T47D (cell line): ENCODE results near the gene CRYGS.
"Not testable (repeated sequence)": the region's sequence is repeated elsewhere in the genome, so short reads cannot be mapped to it uniquely, and the experiment has no call there.

ENCODE experiments used
- DNase-seq, 2 experiments: peaks; one replicate each; pipeline versions ENCODE4 v3.0.0 to v3.0.0-alpha.2; 2011 to 2012; ENCODE audit warnings: low read depth in 1 of 2, low spot score in 1 of 2
- JUND ChIP-seq: IDR thresholded peaks from 2 replicates; pipeline ENCODE4 v1.6.1; 2012; ENCODE audit warnings: low read depth
- in situ Hi-C: cut with HindIII; loops from 2 replicates; pipeline ENCODE4 v1.10.0; 2016; ENCODE audit warnings: low sequenced_read_pairs, low pct_unique_long_range_greater_than_20kb

CRYGS gene

DNA sequence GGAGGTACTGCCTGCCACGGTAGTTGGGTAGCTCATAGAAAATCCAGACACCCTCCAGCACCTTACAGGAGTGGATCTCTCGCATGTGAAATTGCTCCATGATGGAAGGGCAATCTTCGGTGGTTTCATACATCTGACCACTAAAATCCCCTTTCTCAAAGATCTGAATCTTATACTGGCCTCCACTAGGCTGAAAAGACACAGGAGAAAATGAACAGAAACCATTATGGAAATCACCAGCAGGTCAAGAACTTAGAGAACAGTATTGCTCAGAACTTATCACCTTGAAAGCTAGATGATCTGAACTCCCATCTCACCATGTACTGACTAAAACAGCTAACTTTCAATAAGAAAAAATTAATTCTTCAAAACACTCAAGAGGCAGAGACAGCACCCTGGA lies 5.4 kb downstream of the CRYGS start:
- in situ Hi-C loops = no loop called here
- DNase-seq = no peak
- TF ChIP-seq JUND = no peak

- in situ Hi-C loops = no loop called here
- no peak for DNase-seq
- TF ChIP-seq JUND = no peak
Measured at GRCh38 chr3:186536883-186537844, 7.0 kb downstream of the CRYGS start.

GRCh38 chr3:186534113-186534669 lies 10.0 kb downstream of the CRYGS start:
- in situ Hi-C loops = no loop called here
- no peak for TF ChIP-seq JUND
- no peak for DNase-seq

DNA sequence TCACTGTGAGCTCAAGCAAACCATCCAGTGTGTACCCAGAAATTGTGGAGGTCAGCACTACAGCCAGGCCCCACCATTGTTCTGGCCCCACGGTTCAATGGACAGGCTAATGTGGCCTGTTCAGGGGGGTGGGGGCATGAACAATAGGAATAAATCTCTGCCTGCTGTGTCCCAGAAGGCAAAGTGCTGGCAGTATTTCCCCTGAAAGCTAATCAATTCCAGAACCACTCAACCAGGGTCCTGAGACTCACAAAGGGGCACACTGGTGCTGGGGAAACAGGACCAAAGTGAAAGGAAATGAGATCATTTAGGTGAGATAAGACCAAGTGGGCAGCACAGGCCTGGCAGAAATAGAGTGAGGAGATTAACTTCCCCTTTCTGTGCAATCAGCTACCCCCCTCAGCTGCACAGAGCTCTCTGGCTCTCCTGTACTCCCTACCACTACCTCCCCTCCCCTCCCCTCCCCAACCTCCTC lies 11.5 kb downstream of the CRYGS start:
- no peak for DNase-seq
- in situ Hi-C loops = no loop called here
- TF ChIP-seq JUND = no peak

GRCh38 chr3:186531694-186532093 lies 12.5 kb downstream of the CRYGS start:
- DNase-seq, in situ Hi-C loops: not testable (repeated sequence)

- in situ Hi-C loops = no loop called here
- TF ChIP-seq JUND = no peak
- no peak for DNase-seq
Measured at GRCh38 chr3:186530415-186530814, 13.8 kb downstream of the CRYGS start.

DNA sequence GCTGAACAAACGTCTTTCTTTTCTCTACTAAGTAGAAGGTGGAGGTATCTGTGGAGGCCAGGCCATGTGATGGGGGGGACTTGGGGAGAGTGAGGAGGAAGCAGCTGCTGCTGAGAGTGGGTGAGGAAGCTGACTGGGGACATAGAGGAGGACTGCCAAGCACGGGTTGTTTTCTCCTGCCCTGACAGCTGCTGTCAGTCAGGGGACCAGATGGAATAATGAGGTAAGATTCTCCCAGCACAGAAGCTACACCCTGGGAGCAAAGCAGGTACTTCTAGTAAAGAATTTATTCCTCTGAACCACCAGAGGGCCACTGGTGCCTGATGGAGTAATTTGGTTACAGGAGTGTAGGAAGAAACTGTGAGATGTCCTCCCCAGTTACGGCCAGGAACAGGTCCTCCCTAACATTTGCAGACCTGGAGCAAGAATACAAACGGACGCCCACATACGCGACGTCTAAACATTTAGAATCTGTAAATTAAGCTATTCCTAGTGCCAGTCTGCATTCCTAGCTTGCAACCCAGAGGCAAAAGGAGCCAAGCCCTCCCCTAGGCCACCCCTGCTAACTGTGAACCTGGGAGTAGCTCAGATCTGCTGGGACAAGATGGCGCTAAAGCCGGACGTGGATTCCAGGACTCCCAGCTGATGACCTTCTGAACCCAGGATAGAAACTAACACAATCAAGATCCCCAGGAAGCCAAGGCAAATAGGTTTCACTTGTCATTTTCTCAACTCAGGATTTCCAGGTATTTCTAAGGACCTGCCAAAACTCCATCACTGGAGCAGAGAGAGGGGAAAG lies 14.8 kb downstream of the CRYGS start:
- no peak for TF ChIP-seq JUND
- in situ Hi-C loops = no loop called here
- DNase-seq = peak; percentile 41 to 60

DNA sequence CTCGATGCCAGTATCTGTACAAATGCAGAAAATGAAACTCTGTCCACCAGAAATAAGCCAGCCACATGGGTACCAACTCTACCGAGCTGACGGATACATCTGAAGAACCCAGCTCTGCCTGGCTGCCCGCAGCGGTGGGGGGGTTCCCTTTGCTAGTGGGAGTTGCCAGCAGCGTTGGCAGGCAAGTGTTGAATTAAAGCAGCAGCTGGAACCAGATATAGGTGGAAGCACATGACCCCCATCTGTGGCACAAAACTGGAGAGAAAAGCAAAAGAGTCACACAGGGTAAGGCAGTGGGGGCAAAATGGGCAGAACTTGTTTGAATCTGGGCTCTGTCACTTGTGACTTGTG lies 17.9 kb downstream of the CRYGS start:
- in situ Hi-C loops = no loop called here
- DNase-seq = no peak
- no peak for TF ChIP-seq JUND

DNA sequence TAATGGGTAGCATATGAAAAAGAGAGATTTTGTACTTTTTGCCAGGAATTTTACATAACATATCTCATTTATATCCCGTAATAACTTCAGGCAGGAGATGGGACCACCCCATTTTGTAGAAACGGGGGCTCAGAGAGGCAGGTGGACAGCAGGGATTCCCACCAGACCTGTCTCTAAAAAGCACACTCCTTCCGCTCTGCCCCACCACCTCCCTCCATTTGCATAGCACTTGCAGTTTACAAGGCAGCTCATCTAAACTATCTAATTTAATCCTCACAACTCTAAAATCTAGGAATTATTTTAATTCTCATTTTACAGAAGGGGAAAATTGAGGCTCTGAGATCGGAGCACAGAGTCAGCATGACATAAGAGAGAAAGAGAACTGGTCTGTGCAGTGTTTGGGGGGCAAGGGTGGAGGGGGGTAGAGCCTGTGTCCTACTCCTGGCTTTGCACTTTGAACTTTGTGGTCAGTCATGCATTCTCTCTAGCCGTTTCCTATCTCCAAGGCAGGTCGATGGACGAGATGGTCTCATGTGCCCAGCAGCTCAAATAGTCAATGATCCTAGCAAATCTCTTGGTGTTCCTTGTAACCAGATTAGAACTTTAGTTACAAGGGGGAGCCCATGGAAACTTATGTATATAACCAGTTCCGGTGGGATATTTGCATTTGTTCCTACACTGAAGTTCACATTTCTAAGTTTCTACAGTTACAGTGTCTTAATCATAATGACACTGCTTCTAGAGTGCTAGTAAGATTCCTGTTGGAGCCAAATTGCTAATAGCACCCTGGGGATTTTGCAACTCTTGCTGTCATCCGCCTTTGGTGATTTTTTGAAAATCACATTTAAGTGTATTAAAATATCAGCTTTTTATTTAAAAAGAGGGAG lies 18.6 kb downstream of the CRYGS start:
- no peak for TF ChIP-seq JUND
- in situ Hi-C loops = no loop called here
- DNase-seq = no peak

DNA sequence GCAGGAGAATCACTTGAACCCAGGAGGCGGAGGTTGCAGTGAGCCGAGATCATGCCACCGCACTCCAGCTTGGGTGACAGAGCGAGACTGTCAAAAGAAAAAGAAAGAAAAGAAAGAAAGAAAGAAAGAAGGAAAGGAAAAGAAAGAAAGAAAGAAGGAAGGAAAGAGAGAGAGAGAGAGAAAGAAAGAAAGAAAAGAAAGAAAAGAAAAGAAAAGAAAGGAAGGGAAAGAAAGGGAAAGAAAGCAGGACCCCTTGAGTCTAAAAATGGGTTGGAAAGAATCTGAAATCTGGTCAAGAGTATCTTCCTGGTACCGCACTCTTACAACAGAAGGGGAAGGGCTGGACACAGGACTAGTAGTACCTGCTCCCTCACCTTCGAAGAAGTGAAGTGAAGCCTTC lies 19.6 kb downstream of the CRYGS start:
- in situ Hi-C loops = no loop called here
- no peak for DNase-seq
- no peak for TF ChIP-seq JUND

DNA sequence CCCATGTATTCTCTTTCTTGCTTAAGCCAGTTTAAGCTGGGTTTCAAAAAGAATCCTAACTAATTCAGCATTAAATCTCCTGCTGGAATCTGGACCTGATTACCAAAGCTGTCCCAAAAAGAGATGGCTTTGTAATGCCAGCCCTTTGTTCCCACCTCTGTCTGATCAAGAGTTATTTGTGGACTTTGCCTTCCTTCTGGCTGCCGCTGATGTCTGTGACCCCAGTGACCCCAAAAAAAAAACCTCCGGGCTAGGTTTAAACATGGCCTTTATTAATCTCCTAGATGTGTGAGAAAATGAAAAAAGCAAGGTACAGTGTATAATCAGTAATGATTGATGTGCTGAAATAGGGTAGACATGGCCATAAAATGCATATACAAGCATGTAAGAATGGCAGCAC lies 20.7 kb downstream of the CRYGS start:
- no peak for DNase-seq
- in situ Hi-C loops = no loop called here
- TF ChIP-seq JUND = no peak

- no peak for TF ChIP-seq JUND
- no peak for DNase-seq
- in situ Hi-C loops = no loop called here
Measured at GRCh38 chr3:186523022-186523421, 21.2 kb downstream of the CRYGS start.
